VCaP (cell line): ENCODE results near the gene CBARP.

Experiments
- H3K27ac ChIP-seq: fragments of 450-650 bp; 2 replicates; pipeline ENCODE4 v1.5.1; 2017
- TF ChIP-seq, protein P1 (sequence below): fragments of 450-650 bp; conservative IDR thresholded peaks from 2 replicates; pipeline ENCODE4 v1.5.1; 2017; ENCODE audit warnings: mild to moderate bottlenecking, moderate library complexity

CBARP gene

DNA sequence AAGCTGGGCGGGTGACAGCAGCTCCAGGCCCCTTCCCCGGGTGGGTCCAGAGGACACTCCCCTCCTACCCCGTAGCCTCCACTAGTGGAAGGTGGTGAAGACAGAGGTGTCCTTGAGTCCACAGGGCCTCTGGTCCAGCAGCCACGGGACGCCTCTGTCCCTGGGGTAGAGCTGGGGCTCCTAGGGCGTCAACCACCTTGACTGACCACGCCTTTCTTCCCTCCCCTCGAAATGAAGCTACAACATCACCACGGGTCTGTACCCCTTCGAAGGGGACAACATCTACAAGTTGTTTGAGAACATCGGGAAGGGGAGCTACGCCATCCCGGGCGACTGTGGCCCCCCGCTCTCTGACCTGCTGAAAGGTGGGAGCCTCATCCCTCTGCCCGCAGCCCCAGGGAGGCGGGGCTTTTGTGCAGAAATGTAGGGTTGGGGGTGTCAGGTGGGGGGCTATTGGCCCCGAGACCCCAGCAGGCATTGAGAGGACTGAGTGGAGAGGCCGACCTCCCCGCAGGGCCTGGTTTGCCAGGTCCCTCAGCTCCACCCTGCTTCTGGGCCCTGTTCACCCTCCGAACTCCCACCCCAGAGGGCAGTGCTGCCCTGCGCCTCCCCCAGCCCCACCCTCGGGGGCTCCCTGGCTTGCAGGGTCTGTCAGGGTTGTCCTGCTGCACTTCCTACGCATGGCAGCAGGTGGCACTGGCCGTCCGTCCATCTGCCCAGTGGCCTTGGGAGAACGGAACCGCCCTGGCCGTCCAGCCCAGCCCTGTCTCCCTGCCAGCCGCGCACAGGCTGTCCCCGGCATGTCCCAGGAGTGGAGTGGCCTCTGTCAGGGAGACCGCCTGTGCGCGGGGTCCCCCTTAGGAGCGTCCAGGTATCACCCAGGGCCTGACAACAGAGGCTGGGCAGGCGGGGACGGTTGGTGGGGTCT lies 16.6 kb downstream of the CBARP start:
- TF ChIP-seq, protein P1, sequence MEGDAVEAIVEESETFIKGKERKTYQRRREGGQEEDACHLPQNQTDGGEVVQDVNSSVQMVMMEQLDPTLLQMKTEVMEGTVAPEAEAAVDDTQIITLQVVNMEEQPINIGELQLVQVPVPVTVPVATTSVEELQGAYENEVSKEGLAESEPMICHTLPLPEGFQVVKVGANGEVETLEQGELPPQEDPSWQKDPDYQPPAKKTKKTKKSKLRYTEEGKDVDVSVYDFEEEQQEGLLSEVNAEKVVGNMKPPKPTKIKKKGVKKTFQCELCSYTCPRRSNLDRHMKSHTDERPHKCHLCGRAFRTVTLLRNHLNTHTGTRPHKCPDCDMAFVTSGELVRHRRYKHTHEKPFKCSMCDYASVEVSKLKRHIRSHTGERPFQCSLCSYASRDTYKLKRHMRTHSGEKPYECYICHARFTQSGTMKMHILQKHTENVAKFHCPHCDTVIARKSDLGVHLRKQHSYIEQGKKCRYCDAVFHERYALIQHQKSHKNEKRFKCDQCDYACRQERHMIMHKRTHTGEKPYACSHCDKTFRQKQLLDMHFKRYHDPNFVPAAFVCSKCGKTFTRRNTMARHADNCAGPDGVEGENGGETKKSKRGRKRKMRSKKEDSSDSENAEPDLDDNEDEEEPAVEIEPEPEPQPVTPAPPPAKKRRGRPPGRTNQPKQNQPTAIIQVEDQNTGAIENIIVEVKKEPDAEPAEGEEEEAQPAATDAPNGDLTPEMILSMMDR: peak; percentile 77
- 0 out of 2 replicates have a peak overlapping the region, but pooled peaks have one; percentile 2 for H3K27ac ChIP-seq

DNA sequence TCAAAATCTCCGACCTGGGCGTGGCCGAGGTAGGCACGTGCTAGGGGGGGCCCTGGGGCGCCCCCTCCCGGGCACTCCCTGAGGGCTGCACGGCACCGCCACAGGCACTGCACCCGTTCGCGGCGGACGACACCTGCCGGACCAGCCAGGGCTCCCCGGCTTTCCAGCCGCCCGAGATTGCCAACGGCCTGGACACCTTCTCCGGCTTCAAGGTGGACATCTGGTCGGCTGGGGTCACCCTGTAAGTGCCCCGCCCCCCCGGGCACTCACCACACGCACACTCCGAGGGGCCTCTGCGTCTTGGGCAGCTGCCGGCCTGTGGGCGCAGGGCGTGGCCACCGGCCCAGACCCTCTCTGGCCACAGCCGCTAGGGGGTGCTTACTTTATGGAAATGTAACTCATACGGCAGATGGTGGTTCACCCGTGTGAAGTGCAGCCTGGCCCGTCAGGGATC lies 17.3 kb downstream of the CBARP start:
- no peak overlapping the region for H3K27ac ChIP-seq
- TF ChIP-seq, protein P1: no peak

- H3K27ac ChIP-seq: no peak overlapping the region
- TF ChIP-seq, protein P1: no peak
These were observed 17.9 kb downstream of the CBARP start for GRCh38 chr19:1219786-1220476.

- TF ChIP-seq, protein P1: no peak
- H3K27ac ChIP-seq: peak overlapping the region; percentile 20
These were observed 18.8 kb downstream of the CBARP start for GRCh38 chr19:1218751-1219567.

- H3K27ac ChIP-seq: peak overlapping the region; percentile 20
These were observed 20.4 kb downstream of the CBARP start for GRCh38 chr19:1217366-1217765.

GRCh38 chr19:1216756-1217155 lies 21.0 kb downstream of the CBARP start:
- peak overlapping the region; percentile 20; the same call in 1 of the 2 replicates for H3K27ac ChIP-seq

More at GRCh38 chr19:1217366-1217765, 20.4 kb downstream of the CBARP start:
- TF ChIP-seq, protein P1: no peak

More at GRCh38 chr19:1216756-1217155, 21.0 kb downstream of the CBARP start:
- TF ChIP-seq, protein P1: no peak
